ENCODE measurements around the gene SMG6. TPM values are rescaled to one million over a fixed set of nuclear protein-coding genes. Genes with fewer than 3 reads are reported as not detected.
"Not testable (repeated sequence)": the region's sequence is repeated elsewhere in the genome, so short reads cannot be mapped to it uniquely, and the experiment has no call there.

Gene SMG6
- total RNA-seq, 1 donor = 49.3 TPM

DNA sequence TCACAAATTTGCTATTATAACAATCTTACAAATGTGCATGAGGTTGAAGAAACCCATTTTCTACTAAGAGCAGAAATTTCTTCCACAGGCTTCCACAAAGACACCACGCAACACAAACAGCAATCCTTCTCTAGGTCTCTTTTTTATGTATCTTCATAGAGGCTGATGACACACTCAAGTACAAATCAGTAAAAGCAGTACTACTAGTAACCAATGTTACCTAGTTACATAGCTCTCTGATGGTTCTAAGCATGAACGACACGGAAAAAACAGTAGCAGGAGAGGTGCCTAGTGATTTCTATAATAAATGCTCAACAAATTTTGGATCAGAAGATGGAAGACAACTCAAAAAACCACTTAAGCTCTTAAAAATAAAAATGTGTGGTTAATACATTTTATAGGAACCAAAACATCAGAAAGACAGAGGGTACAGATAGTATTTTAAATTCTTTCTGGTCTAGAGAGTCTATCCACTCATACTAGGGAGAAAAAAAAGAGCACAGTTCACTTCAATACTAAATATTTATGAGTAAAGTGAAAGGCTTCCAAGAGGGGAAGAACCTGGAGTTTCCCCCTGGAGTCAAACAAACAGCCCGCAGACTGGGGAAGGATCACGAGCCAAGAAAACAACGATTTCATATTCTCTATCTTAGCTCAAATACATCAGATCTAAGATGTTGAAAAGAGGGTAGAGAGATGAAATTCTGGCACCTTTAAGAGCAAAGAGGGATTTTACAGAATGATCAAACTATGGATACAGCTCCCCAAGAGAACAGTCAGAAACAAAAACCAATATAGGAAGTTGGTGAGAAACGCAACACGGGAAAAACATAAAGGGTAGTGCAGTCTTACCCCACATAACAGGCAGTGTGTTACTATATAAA is 40.2 kb downstream of the SMG6 start:
- H3K4me3 ChIP-seq (ENCODE audit: low read depth, low read length) = no peak overlapping the region
- TF ChIP-seq, protein P1, sequence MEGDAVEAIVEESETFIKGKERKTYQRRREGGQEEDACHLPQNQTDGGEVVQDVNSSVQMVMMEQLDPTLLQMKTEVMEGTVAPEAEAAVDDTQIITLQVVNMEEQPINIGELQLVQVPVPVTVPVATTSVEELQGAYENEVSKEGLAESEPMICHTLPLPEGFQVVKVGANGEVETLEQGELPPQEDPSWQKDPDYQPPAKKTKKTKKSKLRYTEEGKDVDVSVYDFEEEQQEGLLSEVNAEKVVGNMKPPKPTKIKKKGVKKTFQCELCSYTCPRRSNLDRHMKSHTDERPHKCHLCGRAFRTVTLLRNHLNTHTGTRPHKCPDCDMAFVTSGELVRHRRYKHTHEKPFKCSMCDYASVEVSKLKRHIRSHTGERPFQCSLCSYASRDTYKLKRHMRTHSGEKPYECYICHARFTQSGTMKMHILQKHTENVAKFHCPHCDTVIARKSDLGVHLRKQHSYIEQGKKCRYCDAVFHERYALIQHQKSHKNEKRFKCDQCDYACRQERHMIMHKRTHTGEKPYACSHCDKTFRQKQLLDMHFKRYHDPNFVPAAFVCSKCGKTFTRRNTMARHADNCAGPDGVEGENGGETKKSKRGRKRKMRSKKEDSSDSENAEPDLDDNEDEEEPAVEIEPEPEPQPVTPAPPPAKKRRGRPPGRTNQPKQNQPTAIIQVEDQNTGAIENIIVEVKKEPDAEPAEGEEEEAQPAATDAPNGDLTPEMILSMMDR (IDR thresholded peaks at IDR 0.05; ENCODE audit: insufficient read depth, low read length) = no peak
- peak; percentile 76 for DNase-seq (ENCODE audit: low read depth)

DNA sequence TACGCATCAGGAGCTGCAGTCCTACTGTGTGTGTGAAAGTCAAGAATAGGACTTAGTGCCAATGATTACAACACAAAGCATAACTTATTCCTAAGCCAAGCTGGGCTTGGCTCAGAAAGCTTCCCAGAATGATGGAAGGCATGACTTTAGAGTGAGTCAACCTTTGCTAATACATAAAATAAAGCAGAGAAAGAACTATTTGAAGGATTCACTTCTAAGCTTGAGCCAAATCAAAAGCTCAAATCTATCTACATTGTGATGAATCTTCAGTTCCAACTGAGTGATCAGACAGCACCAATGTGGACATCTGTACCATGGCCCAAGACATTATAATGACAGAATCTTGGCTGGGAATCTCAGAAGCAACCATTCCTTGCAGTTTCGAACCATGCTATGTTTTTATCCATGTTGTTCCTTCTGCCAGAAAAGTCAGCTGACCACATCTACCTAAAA is 41.4 kb downstream of the SMG6 start:
- peak; percentile 91 for DNase-seq (ENCODE audit: low read depth)
- no peak overlapping the region for H3K4me3 ChIP-seq (ENCODE audit: low read depth, low read length)
- TF ChIP-seq, protein P1 (IDR thresholded peaks at IDR 0.05; ENCODE audit: insufficient read depth, low read length) = no peak

DNA sequence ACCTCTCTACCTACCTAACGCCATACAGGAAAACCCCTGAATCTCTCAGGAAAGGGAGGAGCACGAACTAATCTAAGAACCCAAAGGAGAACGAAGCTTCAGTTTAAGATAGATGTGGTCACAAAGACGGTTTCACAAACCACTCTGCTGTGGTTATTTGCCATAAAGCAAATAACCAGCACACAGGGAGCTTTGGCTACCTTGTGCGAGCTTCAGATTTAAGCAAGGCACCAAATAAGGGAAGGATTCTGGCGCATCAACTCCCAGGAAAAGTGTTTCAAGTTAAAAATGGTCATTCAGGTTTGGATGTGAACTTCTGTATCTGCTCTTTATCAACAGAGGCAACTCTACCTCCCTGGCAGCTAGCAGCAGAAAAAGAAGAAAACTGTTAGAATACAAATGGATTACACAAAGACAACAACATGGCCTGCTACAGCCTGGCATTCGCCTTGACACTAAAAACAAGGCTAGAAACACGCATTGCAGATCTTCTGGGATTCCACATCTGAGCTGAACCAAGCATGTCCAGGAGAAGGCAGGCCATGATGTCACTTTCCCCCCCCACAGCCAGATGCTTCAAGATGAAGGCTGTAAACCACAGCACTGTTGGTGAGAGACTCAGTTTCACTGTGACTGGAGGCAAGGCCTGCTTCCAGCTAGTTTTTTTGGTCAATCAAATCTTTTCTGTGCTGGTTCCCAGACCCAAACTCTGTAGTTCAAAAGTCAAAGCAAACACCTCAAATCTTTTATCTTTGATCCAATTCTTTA is 43.6 kb downstream of the SMG6 start:
- TF ChIP-seq, protein P1 (IDR thresholded peaks at IDR 0.05; ENCODE audit: insufficient read depth, low read length) = no peak
- DNase-seq (ENCODE audit: low read depth) = peak; percentile 45
- H3K4me3 ChIP-seq (ENCODE audit: low read depth, low read length) = no peak overlapping the region

DNA sequence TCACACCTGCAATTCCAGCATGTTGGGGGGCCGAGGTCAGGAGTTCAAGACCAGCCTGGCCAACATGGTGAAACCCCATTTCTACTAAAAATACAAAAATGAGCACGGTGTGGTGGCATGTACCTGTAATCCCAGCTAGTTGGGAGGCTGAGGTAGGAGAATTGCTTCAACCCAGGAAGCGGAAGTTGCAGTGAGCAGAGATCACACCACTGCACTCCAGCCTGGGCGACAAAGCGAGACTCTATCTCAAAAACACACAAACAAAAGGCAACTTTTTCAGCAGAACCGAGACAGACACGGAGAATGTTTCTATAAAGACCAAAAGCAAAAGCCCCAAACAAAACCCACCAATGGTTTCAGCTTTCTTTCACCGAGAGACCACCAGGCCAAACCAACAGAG is 44.8 kb downstream of the SMG6 start:
- not testable (repeated sequence) for H3K4me3 ChIP-seq (ENCODE audit: low read depth, low read length); DNase-seq (ENCODE audit: low read depth)

DNA sequence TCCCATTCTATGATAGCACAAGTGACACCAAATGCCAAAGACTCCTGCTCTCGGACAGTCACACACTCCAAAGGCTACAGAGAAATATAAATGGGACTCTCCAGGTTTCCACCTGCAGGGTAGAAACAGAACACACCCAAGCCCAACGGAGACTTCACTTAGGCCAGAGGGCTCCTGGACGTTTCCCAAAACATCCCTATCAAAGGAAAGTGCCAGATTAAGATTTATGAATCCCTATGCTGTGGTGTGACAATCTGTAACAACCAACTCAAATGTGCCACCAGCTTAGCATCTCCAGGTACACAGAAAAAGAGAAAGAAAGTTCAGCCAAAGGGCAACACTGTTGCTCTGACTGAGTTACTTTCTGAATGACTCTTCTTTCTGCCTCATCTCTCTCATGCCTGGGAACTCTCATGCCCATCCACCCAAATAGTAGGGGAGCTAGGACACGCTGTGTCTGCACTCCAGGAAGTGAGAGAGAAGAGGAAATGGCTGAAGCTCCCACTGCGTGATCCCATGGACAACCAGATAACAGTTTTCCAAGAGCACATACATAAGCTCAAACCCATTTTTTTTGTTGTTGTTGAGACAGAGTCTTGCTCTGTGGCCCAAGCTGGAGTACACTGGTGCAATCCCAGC is 49.7 kb downstream of the SMG6 start:
- H3K4me3 ChIP-seq (ENCODE audit: low read depth, low read length) = no peak overlapping the region
- no peak for DNase-seq (ENCODE audit: low read depth)
- TF ChIP-seq, protein P1 (IDR thresholded peaks at IDR 0.05; ENCODE audit: insufficient read depth, low read length) = no peak

DNA sequence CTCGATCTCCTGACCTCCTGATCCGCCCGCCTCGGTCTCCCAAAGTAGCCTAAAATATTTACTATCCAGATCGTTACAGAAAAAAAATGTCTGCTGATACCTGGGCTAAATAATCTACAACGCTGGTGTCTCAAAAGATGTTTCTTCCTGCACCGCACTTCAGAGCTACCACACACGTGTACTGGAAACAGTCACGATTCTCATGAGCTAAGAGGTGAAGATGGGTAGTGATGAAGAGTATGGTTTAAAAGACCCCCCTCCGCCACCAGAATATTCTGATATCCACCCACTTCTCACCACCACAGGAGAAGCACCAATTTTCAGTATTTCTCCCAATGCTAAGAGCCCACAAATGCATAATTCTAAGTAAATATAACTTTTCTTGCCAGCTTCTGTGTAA is 50.2 kb downstream of the SMG6 start:
- H3K4me3 ChIP-seq (ENCODE audit: low read depth, low read length) = no peak overlapping the region
- DNase-seq (ENCODE audit: low read depth) = no peak
- TF ChIP-seq, protein P1 (IDR thresholded peaks at IDR 0.05; ENCODE audit: insufficient read depth, low read length) = no peak

DNA sequence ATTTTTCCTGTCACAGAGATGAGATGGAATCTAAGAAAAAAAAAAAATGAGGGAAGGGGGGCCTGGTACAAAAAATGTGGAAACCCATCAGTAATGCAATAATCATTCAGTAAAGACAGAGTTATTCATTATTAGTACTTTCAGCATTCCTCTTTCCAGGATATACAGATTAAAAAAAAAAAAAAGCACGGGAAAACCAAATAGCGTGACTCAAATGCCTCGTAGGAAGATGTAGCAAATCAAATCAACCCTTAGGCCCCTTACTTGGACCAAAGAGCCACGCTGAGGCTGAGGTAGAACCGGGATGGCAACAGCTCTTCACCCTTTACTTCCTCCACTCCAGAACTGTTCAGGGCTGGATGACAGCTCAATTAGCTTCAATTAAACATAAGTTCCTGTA is 52.5 kb downstream of the SMG6 start:
- no peak overlapping the region for H3K4me3 ChIP-seq (ENCODE audit: low read depth, low read length)
- TF ChIP-seq, protein P1 (IDR thresholded peaks at IDR 0.05; ENCODE audit: insufficient read depth, low read length) = no peak
- DNase-seq (ENCODE audit: low read depth) = no peak
